ENCODE results near the gene ZIC1. TPM values are rescaled to one million over a fixed set of nuclear protein-coding genes. Genes with fewer than 3 reads are reported as not detected.
A peak's percentile ranks its signal among the peaks of the same experiment; 100 is the strongest.

Gene ZIC1
- polyA plus RNA-seq, 10 donors: 7.6 to 55.9 (median 40.3) TPM

DNA sequence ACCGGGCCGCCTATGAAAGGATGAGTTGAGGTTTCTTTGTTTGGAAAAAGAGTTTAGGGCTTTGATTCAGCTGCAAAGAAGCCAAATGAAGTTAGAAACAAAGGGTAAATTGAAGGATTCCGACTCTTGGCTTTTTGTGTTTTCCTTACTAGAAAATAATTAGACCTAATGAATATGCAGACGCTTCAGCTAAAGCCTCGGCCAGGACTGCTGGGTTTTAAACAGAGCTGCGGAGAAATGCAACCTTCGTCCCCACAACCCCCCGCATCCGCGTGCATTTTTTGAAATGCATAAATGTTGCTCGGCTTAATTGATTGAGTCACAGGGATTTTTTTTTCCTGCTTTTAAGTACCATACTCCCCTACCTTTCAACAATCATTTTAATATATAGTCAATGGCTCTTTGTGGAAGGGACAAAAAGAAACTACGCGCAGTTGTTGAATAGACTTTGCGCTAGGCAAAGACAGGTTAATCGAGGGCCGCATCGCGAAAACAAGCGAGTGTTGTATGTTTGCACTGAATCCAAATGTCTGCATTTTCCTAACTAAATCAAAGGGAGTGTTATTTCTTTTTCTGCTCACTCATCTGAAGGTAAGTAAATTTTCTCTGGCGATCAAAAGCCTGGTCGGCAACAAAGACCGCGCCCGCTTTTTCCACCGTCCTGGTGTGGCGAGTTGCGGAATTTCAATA lies 1.5 kb upstream of the ZIC1 start:
- DNase-seq: peak in 1 of 3 donors; percentile 75

DNA sequence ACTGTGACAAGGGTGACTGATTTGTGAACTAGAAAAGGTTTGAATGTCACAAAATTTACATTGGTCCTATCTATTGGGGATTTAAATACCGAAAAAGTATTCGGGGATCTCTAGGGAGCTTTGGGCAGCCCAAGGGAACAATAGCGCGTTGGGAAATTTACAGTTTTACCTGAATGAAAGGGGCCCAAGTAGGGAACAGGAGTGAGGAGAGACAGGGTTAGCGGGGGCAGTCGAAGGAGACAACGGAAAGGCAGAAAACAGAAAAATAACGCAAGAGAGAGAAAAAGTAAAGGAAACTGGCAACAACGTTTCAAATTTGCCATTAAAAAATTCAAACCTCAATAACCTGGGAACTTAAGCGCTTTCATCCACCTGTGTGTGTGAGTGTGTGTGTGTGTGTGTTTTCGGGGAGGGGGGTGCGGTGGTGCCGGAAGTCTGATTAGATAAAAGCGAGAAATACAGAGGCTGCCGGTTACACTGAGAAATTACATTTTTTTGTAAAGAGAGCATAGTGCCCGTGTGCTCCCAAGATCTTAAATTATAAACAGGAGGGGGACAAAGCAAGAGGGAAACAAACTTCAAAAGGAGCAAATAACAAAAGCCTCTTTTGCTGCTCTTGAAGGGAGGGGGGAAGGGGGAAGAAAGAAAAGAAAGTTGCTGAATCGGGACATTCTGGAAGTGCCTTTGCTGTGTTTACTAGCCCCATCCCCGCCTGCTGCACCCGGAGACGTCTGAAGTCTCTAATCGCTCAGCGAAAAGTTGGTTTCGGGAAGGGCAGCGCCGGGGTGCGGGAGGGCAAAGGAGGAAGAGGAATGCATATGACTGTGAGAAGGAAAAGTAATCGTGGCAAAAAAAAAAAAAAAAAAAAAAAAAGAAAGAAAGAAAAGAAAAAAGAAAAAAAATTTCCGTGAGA lies 721 bp upstream of the ZIC1 start:
- DNase-seq: peak in 1 of 3 donors; percentile 66

- DNase-seq: peak in 1 of 3 donors; percentile 77
These were observed 956 bp downstream of the ZIC1 start for GRCh38 chr3:147410116-147410525.

- peak in 2 of 3 donors; percentile 58 to 84 for DNase-seq
These were observed 1.5 kb downstream of the ZIC1 start for GRCh38 chr3:147410526-147411237.

GRCh38 chr3:147411238-147411814 lies 2.2 kb downstream of the ZIC1 start:
- DNase-seq: peak in 2 of 3 donors; percentile 70 to 86

DNA sequence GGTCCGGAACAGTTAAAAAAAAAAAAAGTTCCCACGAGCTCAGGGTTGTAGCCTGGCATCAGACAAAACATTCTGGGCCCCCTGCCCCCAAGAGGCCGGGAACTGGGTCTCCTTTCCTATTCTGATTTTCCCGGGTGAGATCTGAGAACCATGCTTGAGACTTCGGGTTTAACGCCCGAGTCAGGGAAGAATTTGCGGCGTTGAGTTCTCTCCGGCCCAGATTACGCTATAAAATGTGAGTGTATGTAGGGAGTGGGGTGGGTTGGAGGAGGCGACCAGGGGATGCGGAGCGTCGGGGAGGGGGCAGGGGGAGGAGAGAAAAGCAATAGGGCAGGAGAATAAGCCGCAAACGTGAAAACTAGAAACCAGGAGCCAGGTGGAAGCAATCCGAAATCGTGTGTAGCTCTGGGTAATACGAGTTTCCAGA lies 2.7 kb downstream of the ZIC1 start:
- peak in 1 of 3 donors; percentile 69 for DNase-seq

DNA sequence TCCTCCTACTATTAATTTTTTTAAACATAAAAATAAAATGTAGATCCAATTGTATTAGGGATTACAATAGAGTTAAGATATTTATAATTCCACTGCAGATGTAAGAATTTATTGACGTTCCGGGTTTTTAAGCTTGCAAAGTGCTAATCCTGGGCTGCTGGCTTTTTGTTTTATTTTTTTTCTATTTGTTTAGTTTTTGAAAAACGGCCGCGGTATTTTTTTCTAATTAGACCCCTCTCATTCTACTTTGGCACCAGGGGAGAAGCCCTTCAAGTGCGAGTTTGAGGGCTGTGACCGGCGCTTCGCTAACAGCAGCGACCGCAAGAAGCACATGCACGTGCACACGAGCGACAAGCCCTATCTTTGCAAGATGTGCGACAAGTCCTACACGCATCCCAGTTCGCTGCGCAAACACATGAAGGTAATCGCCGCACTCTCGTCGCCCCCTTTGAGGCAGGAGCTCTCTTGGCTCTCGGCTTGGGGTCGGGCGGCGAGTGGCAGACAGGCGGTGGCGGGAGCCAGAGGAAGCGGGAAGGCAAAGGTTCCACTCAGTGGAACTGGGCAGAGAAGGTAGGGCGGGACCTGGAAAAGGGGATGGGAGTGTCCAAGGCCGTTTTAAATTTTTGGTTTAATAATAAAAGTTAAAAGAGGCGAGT lies 3.2 kb downstream of the ZIC1 start:
- peak in 1 of 3 donors; percentile 73 for DNase-seq

GRCh38 chr3:147412917-147413685 lies 3.9 kb downstream of the ZIC1 start:
- peak in 1 of 3 donors; percentile 84 for DNase-seq

DNA sequence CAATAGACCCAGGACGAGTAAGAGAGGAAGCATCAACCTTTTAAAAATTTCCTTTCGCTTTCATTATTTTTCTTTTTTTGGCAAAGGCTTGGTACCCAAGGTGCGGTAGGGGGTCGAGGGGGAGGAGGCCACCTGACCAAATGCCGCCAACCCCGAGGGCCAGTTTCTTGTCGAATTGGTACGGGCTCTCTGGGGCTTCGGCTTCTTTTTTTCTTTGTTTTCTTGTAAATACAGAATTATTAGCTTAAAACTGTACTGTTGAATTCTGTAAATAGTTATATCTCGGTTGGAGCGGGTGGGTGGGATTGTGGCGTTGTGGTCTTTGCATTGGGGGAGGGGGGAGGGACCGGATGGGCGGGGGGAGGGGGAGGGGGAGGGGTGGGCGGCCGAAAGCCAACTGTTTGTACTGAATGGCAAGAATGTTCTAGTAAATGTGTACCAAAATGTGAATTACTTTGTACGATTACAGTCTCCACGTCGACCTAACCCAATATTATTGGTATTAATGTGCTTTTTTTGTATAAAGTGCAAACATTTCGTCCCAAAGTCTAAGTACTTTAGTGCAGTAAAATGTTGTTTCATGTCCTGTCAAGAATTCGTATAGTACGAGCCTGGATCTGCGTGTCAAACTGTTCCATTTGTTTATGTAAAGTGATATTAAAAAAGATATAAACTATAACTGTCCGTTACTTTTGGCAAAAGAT lies 4.7 kb downstream of the ZIC1 start:
- DNase-seq: no peak

GRCh38 chr3:147414390-147415138 lies 5.4 kb downstream of the ZIC1 start:
- peak in 1 of 3 donors; percentile 66 for DNase-seq

DNA sequence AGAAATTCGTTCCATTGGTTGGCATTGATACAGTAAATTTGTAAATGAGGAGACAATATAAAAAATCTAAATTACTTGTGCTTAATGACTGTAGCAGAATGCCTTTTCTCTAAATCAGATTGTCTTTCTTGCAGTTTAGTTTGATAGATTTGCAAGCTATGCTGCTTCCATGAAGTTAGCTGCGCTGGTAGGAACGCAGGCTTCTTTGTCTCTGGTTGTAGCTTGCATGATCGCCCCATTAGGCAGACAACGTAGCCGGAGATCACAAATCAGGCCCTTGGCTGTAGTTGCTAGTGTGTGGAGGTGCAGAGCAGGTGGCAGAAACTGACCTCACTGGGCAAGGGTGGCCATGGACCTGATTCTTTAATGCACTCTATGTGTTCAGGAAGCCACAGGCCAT lies 6.1 kb downstream of the ZIC1 start:
- DNase-seq: peak in 1 of 3 donors; percentile 61

GRCh38 chr3:147415874-147416273 lies 6.7 kb downstream of the ZIC1 start:
- no peak for DNase-seq

- no peak for DNase-seq
These were observed 7.8 kb downstream of the ZIC1 start for GRCh38 chr3:147416931-147417330.

GRCh38 chr3:147417551-147418295 lies 8.6 kb downstream of the ZIC1 start:
- no peak for DNase-seq

- DNase-seq: peak in 1 of 3 donors; percentile 49
These were observed 9.2 kb downstream of the ZIC1 start for GRCh38 chr3:147418371-147418781.

- peak; percentile 86 to 93 (median 93) for DNase-seq
These were observed 9.9 kb downstream of the ZIC1 start for GRCh38 chr3:147418808-147419701.

DNA sequence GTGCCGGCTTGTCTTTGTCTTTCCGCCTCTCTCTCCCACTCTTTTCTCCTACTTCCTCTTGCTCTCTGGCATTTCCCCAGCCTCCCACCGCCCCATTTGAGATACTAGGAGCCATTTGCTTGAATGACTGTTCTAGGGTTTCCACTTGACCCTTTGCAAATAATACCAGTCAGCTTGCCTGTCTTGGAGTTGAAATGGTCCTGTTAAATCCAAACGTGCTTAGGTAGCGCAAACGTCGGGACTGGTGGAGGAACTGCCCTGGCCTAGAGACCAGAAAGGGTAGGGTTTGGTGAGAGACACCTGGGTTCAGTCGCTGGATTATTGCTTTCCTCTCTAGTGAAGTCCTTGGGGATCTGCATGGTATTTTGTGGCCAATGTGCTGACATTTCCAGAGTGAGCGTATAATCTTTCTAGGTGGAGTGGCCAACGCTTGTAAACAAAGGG lies 10.6 kb downstream of the ZIC1 start:
- DNase-seq: no peak
